SK-N-MC (cell line): ENCODE measurements around the gene SP140.

Experiments used
- EZH2 ChIP-seq: fragments of 200-600 bp; sonication (generic); IDR thresholded peaks from one replicate; pipeline ENCODE4 v1.6.1; 2017; ENCODE audit warnings: antibody characterized with exemption
- FOXP2 ChIP-seq: optimal IDR thresholded peaks from 2 replicates; pipeline ENCODE3; 2011; ENCODE audit warnings: mild to moderate bottlenecking, moderate library complexity; ENCODE audit not compliant: insufficient read depth; ENCODE audit errors: extremely low read length, control extremely low read depth
- POLR2AphosphoS5 ChIP-seq: IDR thresholded peaks from 2 replicates; pipeline ENCODE4 v1.6.1; 2012; ENCODE audit warnings: mild to moderate bottlenecking, low read depth, low read length, borderline replicate concordance

DNA sequence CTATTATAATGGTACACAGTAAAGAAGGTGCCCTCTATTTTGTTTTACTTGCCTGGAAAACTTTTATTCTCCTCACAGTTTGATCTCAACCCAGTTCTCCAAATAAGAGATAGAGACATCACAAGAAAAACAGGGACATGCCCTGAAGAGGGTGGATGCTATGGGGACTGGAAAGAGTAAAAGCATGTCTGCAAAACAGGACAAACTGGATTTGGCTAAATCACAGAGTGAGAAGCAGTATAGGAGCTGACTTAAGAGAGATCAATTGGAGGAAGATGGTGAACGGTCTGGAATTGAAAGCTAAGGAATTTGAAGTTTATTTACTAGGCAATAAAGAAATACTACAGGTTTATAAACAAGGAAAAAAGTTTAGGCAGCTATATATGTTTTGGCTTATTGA, 134.5 kb downstream of the SP140 start:
- TF ChIP-seq EZH2: no peak
- TF ChIP-seq POLR2AphosphoS5: no peak
- no peak for TF ChIP-seq FOXP2
